GM12801 (cell line): Measurements from ENCODE around the gene CCT8.

Experiments
- CTCF ChIP-seq: IDR thresholded peaks from one replicate; pipeline ENCODE4 v1.5.1; 2011; ENCODE audit warnings: control low read depth; ENCODE audit not compliant: insufficient read length; ENCODE audit errors: extremely low read depth

Gene CCT8

GRCh38 chr21:29102791-29103257 is 29.4 kb upstream of the CCT8 start:
- no peak for TF ChIP-seq CTCF

- TF ChIP-seq CTCF, result no peak
Observed at GRCh38 chr21:29098156-29098555, 24.7 kb upstream of the CCT8 start.

GRCh38 chr21:29096218-29097015 is 23.0 kb upstream of the CCT8 start:
- TF ChIP-seq CTCF, result no peak

- TF ChIP-seq CTCF, result no peak
Observed at GRCh38 chr21:29092102-29092959, 18.9 kb upstream of the CCT8 start.

GRCh38 chr21:29091033-29091432 is 17.6 kb upstream of the CCT8 start:
- TF ChIP-seq CTCF, result no peak

- no peak for TF ChIP-seq CTCF
Observed at GRCh38 chr21:29085106-29085752, 11.8 kb upstream of the CCT8 start.

- no peak for TF ChIP-seq CTCF
Observed at GRCh38 chr21:29084372-29084771, 10.9 kb upstream of the CCT8 start.
